SU-DHL-6 (cell line): ENCODE measurements around the gene MMP19.

ENCODE experiments used
- H2AFZ ChIP-seq: fragments of 200-600 bp; sonication (generic); 2 replicates; pipeline ENCODE4 v1.6.1; 2014; ENCODE audit warnings: low read depth, mild to moderate bottlenecking, moderate library complexity, mixed read lengths, antibody characterized with exemption, low read length; ENCODE audit not compliant: severe bottlenecking
- H3F3A ChIP-seq: fragments of 200-600 bp; shearing (Covaris generic); 2 replicates; pipeline ENCODE4 v1.6.0; 2016; ENCODE audit warnings: antibody characterized with exemption, mild to moderate bottlenecking; ENCODE audit not compliant: insufficient read depth
- H3K27ac ChIP-seq: fragments of 200-600 bp; sonication (generic); 2 replicates; pipeline ENCODE4 v1.5.1; 2016; ENCODE audit warnings: low read depth, mild to moderate bottlenecking, low read length, moderate library complexity, mixed read lengths
- H3K27me3 ChIP-seq: fragments of 200-600 bp; sonication (generic), shearing (Covaris generic); 2 replicates; pipeline ENCODE4 v1.6.0; 2014; ENCODE audit warnings: mild to moderate bottlenecking, low read length
- H3K36me3 ChIP-seq: fragments of 200-600 bp; sonication (generic); 2 replicates; pipeline ENCODE4 v1.6.1; 2014; ENCODE audit warnings: mild to moderate bottlenecking, low read length, mixed read lengths
- H3K4me2 ChIP-seq: fragments of 300-600, 200-600 bp; shearing (Covaris generic), sonication (generic); 2 replicates; pipeline ENCODE4 v1.6.0; 2014; ENCODE audit warnings: low read length, low read depth, mild to moderate bottlenecking; ENCODE audit not compliant: poor library complexity, severe bottlenecking
- H3K4me3 ChIP-seq: fragments of 200-600 bp; sonication (generic); 2 replicates; pipeline ENCODE4 v1.5.1; 2014; ENCODE audit warnings: antibody characterized with exemption, low read length, mild to moderate bottlenecking, mixed read lengths; ENCODE audit not compliant: insufficient read depth, poor library complexity, severe bottlenecking
- H3K79me2 ChIP-seq: fragments of 200-600 bp; sonication (generic); 2 replicates; pipeline ENCODE4 v1.6.1; 2014; ENCODE audit warnings: mild to moderate bottlenecking, low read length, moderate library complexity; ENCODE audit not compliant: insufficient read depth
- H3K9ac ChIP-seq: fragments of 200-600 bp; sonication (generic); 2 replicates; pipeline ENCODE4 v1.7.0; 2014; ENCODE audit warnings: mild to moderate bottlenecking, low read length
- H3K9me2 ChIP-seq: fragments of 200-600 bp; sonication (generic); replicated peaks from 2 replicates; pipeline ENCODE4 v1.6.1; 2014; ENCODE audit warnings: low read length; ENCODE audit not compliant: insufficient read depth
- H3K9me3 ChIP-seq: fragments of 200-600 bp; sonication (generic); 2 replicates; pipeline ENCODE4 v1.6.1; 2014; ENCODE audit warnings: low read length, mixed read lengths; ENCODE audit not compliant: insufficient read depth
- H4K20me1 ChIP-seq: fragments of 200-600 bp; sonication (generic); 2 replicates; pipeline ENCODE4 v1.6.1; 2014; ENCODE audit warnings: low read depth, mild to moderate bottlenecking, antibody characterized with exemption, low read length, moderate library complexity, mixed read lengths
- CTCF ChIP-seq: fragments of 200-600 bp; sonication (generic); IDR thresholded peaks from one replicate; pipeline ENCODE4 v1.5.1; 2017; ENCODE audit warnings: antibody characterized with exemption, mild to moderate bottlenecking, low read length, moderate library complexity; ENCODE audit not compliant: insufficient read depth, poor library complexity, severe bottlenecking
- EZH2phosphoT487 ChIP-seq: fragments of 200-600 bp; sonication (generic), shearing (Covaris generic); conservative IDR thresholded peaks from 2 replicates; pipeline ENCODE4 v1.6.1; 2018; ENCODE audit warnings: mild to moderate bottlenecking, antibody characterized with exemption, low read length, moderate library complexity, mixed read lengths

MMP19 gene

GRCh38 chr12:55831447-55831815 lies 11.3 kb downstream of the MMP19 start:
- H3K4me2 ChIP-seq = peak overlapping the region; percentile 84
- no peak overlapping the region for H3K27ac ChIP-seq
- no peaks in the 10 kb centered on the region for H3K9me3 ChIP-seq
- no peaks in the 10 kb centered on the region for H3K27me3 ChIP-seq
- no peak overlapping the region; the same call in 1 of the 2 replicates for H3K9ac ChIP-seq
- H3K9me2 ChIP-seq = no peaks in the 10 kb centered on the region
- no peak overlapping the region for H2AFZ ChIP-seq
- no peak for TF ChIP-seq EZH2phosphoT487
- no peak for TF ChIP-seq CTCF
- no peaks in the 10 kb centered on the region for H4K20me1 ChIP-seq
- H3F3A ChIP-seq = peaks cover 18% of the 10 kb centered on the region
- H3K79me2 ChIP-seq = peaks cover 26% of the 10 kb centered on the region
- no peaks in the 10 kb centered on the region for H3K36me3 ChIP-seq
- no peak overlapping the region for H3K4me3 ChIP-seq

- Histone ChIP-seq H3F3A (peaks cover 21% of the 10 kb centered on the region), H3K27me3 (no peaks in the 10 kb centered on the region), H3K9me2 (no peaks in the 10 kb centered on the region), H3K9ac (peak overlapping the region; percentile 76), H3K36me3 (no peaks in the 10 kb centered on the region), H4K20me1 (no peaks in the 10 kb centered on the region), H3K9me3 (no peaks in the 10 kb centered on the region), H3K4me2 (peak overlapping the region; percentile 84), H3K4me3 (peak overlapping the region; percentile 68), H3K27ac (peak overlapping the region; percentile 13; the same call in 1 of the 2 replicates), H2AFZ (peak overlapping the region; percentile 80), H3K79me2 (peaks cover 29% of the 10 kb centered on the region)
- TF ChIP-seq CTCF (no peak), EZH2phosphoT487 (no peak)
Measured at GRCh38 chr12:55830601-55831446, 11.9 kb downstream of the MMP19 start.

GRCh38 chr12:55829967-55830600 lies 12.7 kb downstream of the MMP19 start:
- H3K4me2 ChIP-seq = peak overlapping the region; percentile 84
- peaks cover 29% of the 10 kb centered on the region for H3K79me2 ChIP-seq
- H3K9ac ChIP-seq = peak overlapping the region; percentile 76
- peak overlapping the region; percentile 80 for H2AFZ ChIP-seq
- no peak for TF ChIP-seq EZH2phosphoT487
- TF ChIP-seq CTCF = no peak
- H3K9me2 ChIP-seq = no peaks in the 10 kb centered on the region
- H3K27ac ChIP-seq = peak overlapping the region; percentile 13
- peak overlapping the region; percentile 68 for H3K4me3 ChIP-seq
- H4K20me1 ChIP-seq = no peaks in the 10 kb centered on the region
- no peaks in the 10 kb centered on the region for H3K27me3 ChIP-seq
- H3K9me3 ChIP-seq = no peaks in the 10 kb centered on the region
- peaks cover 25% of the 10 kb centered on the region for H3F3A ChIP-seq
- H3K36me3 ChIP-seq = no peaks in the 10 kb centered on the region
